NK-92 (cell line): ENCODE measurements around the gene ACSL3.
"Not testable (repeated sequence)": the region's sequence is repeated elsewhere in the genome, so short reads cannot be mapped to it uniquely, and the experiment has no call there.

ENCODE experiments used
- DNase-seq: peaks from one replicate; lab custom pipeline; 2025; ENCODE audit not compliant: unreplicated experiment; lab: John Stamatoyannopoulos, UW

Gene ACSL3

GRCh38 chr2:222907790-222908441 lies 47.1 kb downstream of the ACSL3 start:
- no peak for DNase-seq

- DNase-seq = no peak
Observed at GRCh38 chr2:222909286-222909685, 48.5 kb downstream of the ACSL3 start.

GRCh38 chr2:222912117-222912516 lies 51.3 kb downstream of the ACSL3 start:
- no peak for DNase-seq

GRCh38 chr2:222912776-222913175 lies 51.9 kb downstream of the ACSL3 start:
- no peak for DNase-seq

GRCh38 chr2:222915092-222915957 lies 54.5 kb downstream of the ACSL3 start:
- DNase-seq = no peak

GRCh38 chr2:222916229-222917197 lies 55.7 kb downstream of the ACSL3 start:
- DNase-seq = no peak

- DNase-seq = not testable (repeated sequence)
Observed at GRCh38 chr2:222917212-222917611, 56.4 kb downstream of the ACSL3 start.

- no peak for DNase-seq
Observed at GRCh38 chr2:222919841-222920526, 59.1 kb downstream of the ACSL3 start.

GRCh38 chr2:222920657-222921186 lies 59.9 kb downstream of the ACSL3 start:
- no peak for DNase-seq

- no peak for DNase-seq
Observed at GRCh38 chr2:222922019-222922800, 61.4 kb downstream of the ACSL3 start.

- DNase-seq = no peak
Observed at GRCh38 chr2:222926915-222927314, 66.1 kb downstream of the ACSL3 start.

- DNase-seq = no peak
Observed at GRCh38 chr2:222927600-222927999, 66.8 kb downstream of the ACSL3 start.

- DNase-seq = no peak
Observed at GRCh38 chr2:222928335-222928734, 67.5 kb downstream of the ACSL3 start.

- DNase-seq = no peak
Observed at GRCh38 chr2:222930862-222931261, 70.0 kb downstream of the ACSL3 start.

- no peak for DNase-seq
Observed at GRCh38 chr2:222931659-222932058, 70.8 kb downstream of the ACSL3 start.

GRCh38 chr2:222933458-222933857 lies 72.6 kb downstream of the ACSL3 start:
- no peak for DNase-seq

GRCh38 chr2:222935688-222936298 lies 75.0 kb downstream of the ACSL3 start:
- DNase-seq = no peak

- DNase-seq = no peak
Observed at GRCh38 chr2:222936705-222937104, 75.9 kb downstream of the ACSL3 start.

- no peak for DNase-seq
Observed at GRCh38 chr2:222938327-222938726, 77.5 kb downstream of the ACSL3 start.
